Skeletal muscle tissue (tissue), 4 donors: ENCODE measurements around the gene TADA2B. TPM values are rescaled to one million over a fixed set of nuclear protein-coding genes. Genes with fewer than 3 reads are reported as not detected.

ENCODE experiments used
- H3K27ac ChIP-seq: one replicate; pipeline ENCODE4 v1.7.0; 2013; ENCODE audit warnings: mild to moderate bottlenecking, low read depth, low read length, inconsistent platforms
- H3K27me3 ChIP-seq, 3 donors: one replicate each; pipeline ENCODE4 v1.7.0; 2013; ENCODE audit warnings: low read length in 3 of 3; ENCODE audit not compliant: control insufficient read depth in 3 of 3, insufficient read depth in 3 of 3
- H3K36me3 ChIP-seq, 3 donors: one replicate each; pipeline ENCODE4 v1.7.0; 2013; ENCODE audit warnings: low read length in 3 of 3; ENCODE audit not compliant: control insufficient read depth in 3 of 3, insufficient read depth in 3 of 3
- H3K4me1 ChIP-seq, 3 donors: one replicate each; pipeline ENCODE4 v1.7.0; 2013; ENCODE audit warnings: low read length in 3 of 3, mild to moderate bottlenecking in 3 of 3; ENCODE audit not compliant: control insufficient read depth in 3 of 3, insufficient read depth in 3 of 3
- H3K4me3 ChIP-seq, 3 donors: one replicate each; pipeline ENCODE4 v1.7.0; 2013; ENCODE audit warnings: low read length in 3 of 3
- H3K9ac ChIP-seq, 3 donors: one replicate each; pipeline ENCODE4 v1.7.0; 2013; ENCODE audit warnings: low read length in 3 of 3, mild to moderate bottlenecking in 3 of 3, moderate library complexity in 2 of 3, low read depth in 1 of 3
- H3K9me3 ChIP-seq, 3 donors: one replicate each; pipeline ENCODE4 v1.7.0; 2013; ENCODE audit warnings: low read length in 3 of 3; ENCODE audit not compliant: control insufficient read depth in 3 of 3
- total RNA-seq: library from RNA; depleted of rRNA; stranded (reverse); fragments of >200 nt; gene quantifications from one replicate; pipeline ENCODE4 v1.2.3, GENCODE V29; 2014
- donor health status: Osteomylitis.

TADA2B gene
- total RNA-seq, 1 donor from 2014 or later: 19.3 TPM

DNA sequence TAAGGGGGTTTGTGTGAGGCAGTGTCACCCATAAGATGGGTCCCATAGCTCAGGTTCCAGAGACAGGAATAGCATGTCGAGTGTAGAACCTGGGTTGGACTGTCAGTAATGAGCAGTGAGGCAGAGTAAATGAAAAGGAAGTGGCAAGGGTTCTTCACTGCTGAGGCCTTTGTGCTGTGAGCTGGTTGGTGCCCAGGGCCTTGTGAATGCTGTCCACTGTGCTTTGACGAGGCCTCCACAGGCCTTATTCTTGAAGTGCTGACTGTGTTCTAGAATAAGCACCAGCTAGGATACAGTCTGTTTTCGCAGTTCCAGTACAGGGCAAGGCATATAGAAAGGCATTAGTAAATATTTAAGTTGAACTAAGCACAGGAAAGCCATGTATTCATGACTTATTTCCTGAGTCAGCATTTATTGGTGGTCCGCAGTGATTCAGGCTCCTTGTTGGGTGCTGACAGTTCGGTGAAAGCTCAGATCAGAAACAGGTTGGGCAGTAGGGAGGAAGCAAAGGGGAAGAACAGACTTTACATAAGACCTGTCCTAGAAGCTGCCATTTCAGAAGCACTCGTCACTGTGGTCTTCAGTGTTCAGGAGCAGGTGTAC, 25.6 kb upstream of the TADA2B start:
- peaks cover 0 to 10% (median 4%) of the 10 kb centered on the region in 3 donors for H3K4me1 ChIP-seq
- H3K9me3 ChIP-seq: no peaks in the 10 kb centered on the region
- no peaks in the 10 kb centered on the region for H3K27me3 ChIP-seq
- no peak overlapping the region for H3K9ac ChIP-seq
- H3K36me3 ChIP-seq: peaks cover 27 to 62% (median 53%) of the 10 kb centered on the region in 3 donors
- H3K4me3 ChIP-seq: no peak overlapping the region
- no peak overlapping the region for H3K27ac ChIP-seq

DNA sequence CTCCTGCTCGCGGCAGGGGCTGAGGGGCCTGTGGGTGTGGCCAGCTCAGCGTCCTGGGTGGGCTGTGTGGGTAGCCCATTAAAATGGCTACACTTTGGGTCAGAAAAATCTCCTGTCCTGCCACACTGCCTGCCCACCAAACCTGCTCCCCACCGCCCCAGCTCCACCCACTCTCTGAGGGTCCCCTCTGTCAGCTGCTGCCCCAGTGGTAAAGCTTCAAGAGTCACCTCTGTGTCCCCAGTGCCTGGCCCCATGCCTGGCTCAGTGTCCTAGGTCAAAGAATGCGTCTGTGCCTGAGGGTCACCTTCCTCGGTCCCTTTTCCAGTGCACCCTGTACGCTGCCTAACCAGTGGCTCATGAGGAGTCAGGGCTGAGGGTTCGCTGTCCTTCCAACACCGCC, 24.9 kb upstream of the TADA2B start:
- Histone ChIP-seq H3K4me3 (no peak overlapping the region), H3K36me3 (peaks cover 28 to 59% (median 50%) of the 10 kb centered on the region in 3 donors), H3K27me3 (no peaks in the 10 kb centered on the region), H3K9me3 (no peaks in the 10 kb centered on the region), H3K4me1 (peaks cover 0 to 10% (median 4%) of the 10 kb centered on the region in 3 donors), H3K9ac (no peak overlapping the region), H3K27ac (no peak overlapping the region)

- H3K9ac ChIP-seq: no peak overlapping the region
Observed at GRCh38 chr4:7019367-7019766, 23.8 kb upstream of the TADA2B start.

GRCh38 chr4:7020290-7020689, 22.9 kb upstream of the TADA2B start:
- Histone ChIP-seq H3K4me3 (no peak overlapping the region), H3K9me3 (no peaks in the 10 kb centered on the region), H3K27ac (no peak overlapping the region), H3K9ac (no peak overlapping the region), H3K27me3 (no peaks in the 10 kb centered on the region), H3K4me1 (peaks cover 0 to 10% (median 4%) of the 10 kb centered on the region in 3 donors), H3K36me3 (peaks cover 23 to 61% (median 56%) of the 10 kb centered on the region in 3 donors)

More at GRCh38 chr4:7019367-7019766, 23.8 kb upstream of the TADA2B start:
- Histone ChIP-seq H3K4me3 (no peak overlapping the region), H3K27ac (no peak overlapping the region), H3K27me3 (no peaks in the 10 kb centered on the region), H3K4me1 (peaks cover 0 to 10% (median 4%) of the 10 kb centered on the region in 3 donors), H3K36me3 (peaks cover 27 to 61% (median 55%) of the 10 kb centered on the region in 3 donors), H3K9me3 (no peaks in the 10 kb centered on the region)

DNA sequence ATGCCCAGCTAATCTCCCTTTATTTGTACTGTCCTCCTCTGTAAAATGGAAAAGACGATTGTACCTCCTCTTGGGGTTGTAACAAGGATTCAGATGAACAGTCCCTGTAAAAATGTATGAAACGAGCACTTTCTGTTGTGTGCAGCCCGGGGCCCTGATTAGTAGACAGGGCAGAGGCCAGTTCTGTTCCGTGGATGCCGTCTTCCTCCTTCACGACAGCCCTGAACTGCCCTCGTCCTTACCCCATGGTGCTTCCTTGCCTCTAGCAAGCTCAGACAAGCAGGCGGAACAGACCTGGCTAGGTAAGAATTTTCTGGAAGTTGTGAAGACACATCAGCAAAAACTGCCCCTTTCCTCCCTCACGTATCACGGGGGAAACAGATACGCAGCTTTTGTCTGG, 22.3 kb upstream of the TADA2B start:
- no peak overlapping the region for H3K9ac ChIP-seq
- H3K4me1 ChIP-seq: peaks cover 0 to 10% (median 4%) of the 10 kb centered on the region in 3 donors
- no peaks in the 10 kb centered on the region for H3K27me3 ChIP-seq
- H3K36me3 ChIP-seq: peaks cover 21 to 59% (median 54%) of the 10 kb centered on the region in 3 donors
- no peak overlapping the region for H3K4me3 ChIP-seq
- H3K9me3 ChIP-seq: no peaks in the 10 kb centered on the region
- H3K27ac ChIP-seq: no peak overlapping the region

DNA sequence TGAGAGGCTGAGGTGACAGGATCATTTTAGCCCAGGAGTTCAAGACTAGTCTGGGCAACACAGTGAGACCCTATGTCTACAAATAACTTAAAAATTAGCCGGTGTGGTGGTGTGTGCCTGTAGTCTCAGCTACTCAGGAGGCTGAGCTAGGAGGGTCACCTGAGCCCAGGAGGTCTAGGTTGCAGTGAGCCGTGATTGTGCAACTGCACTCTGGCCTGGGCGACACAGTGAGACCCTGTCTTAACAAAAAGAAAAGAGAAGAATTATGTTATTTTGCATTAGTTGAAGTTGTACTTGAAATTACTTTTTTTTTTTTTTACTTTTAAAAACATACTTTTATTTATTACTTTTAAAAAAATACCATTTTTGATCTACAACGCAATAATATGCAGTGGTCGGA, 21.8 kb upstream of the TADA2B start:
- Histone ChIP-seq H3K36me3 (peaks cover 23 to 57% (median 53%) of the 10 kb centered on the region in 3 donors), H3K4me1 (peaks cover 0 to 10% (median 4%) of the 10 kb centered on the region in 3 donors), H3K27ac (no peak overlapping the region), H3K4me3 (no peak overlapping the region), H3K9me3 (no peaks in the 10 kb centered on the region), H3K9ac (no peak overlapping the region), H3K27me3 (no peaks in the 10 kb centered on the region)

DNA sequence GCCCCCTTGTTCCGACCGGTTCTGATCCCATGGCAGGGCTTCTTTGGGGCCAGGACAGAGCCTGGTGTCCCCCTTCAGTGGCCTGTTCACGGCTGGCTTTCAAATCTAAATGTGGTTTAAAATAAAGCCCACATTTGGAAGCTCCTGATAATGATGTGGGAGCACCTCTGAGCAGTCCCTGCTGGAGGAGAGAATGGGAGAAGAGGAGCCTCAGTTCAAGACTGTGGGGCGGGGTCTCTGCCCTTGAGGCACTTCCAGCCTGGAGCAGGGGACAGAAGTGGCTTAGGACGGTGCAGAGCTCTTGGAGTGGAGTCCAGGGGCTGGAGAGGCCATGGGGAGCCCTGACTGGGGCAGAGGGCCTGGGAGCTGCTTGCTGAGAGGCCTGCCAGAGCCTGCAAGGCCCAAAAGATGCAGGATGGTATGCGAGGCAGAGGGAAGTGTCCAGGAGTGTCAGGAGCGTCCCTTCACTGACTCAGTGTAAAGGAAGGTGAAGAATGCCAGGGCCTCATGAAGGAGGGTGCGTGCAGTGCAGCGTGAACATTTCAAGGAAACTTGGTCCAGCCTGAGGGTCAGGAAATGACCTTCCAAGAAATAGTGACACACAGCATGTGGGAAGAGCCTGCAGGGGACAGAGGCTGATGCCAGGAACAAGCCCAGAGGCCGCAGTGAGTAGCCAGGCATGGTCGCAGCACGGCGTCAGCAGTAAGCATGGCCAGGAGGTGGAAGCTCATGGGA, 21.1 kb upstream of the TADA2B start:
- no peaks in the 10 kb centered on the region for H3K27me3 ChIP-seq
- H3K4me3 ChIP-seq: no peak overlapping the region
- H3K4me1 ChIP-seq: peaks cover 0 to 10% (median 4%) of the 10 kb centered on the region in 3 donors
- H3K9me3 ChIP-seq: no peaks in the 10 kb centered on the region
- no peak overlapping the region for H3K9ac ChIP-seq
- no peak overlapping the region for H3K27ac ChIP-seq
- H3K36me3 ChIP-seq: peaks cover 23 to 53% (median 49%) of the 10 kb centered on the region in 3 donors

- Histone ChIP-seq H3K9ac (no peak overlapping the region), H3K4me1 (peaks cover 0 to 4% (median 0%) of the 10 kb centered on the region in 3 donors), H3K27ac (no peak overlapping the region), H3K27me3 (no peaks in the 10 kb centered on the region), H3K4me3 (no peak overlapping the region), H3K9me3 (no peaks in the 10 kb centered on the region), H3K36me3 (peaks cover 22 to 50% (median 44%) of the 10 kb centered on the region in 3 donors)
Observed at GRCh38 chr4:7023486-7023885, 19.7 kb upstream of the TADA2B start.

DNA sequence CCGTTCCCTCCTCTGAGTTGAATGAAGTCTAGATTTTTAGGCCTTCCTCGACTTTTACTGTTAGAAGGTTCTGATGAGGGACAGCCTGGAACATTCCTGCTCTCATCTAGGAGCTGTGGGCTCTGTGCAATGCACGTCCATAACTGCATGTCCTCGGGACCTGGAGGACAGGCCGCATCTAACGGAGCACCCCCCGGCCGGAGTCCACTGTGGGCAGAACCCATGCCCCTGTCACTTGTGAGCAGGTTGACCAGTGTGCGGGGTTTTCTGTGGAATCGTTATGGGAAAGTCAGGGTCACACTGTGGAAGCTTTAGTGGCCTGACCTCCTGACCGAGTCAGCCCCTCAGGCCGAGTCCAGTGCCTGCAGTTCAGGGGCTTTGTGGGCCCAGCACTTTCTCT, 19.3 kb upstream of the TADA2B start:
- no peak overlapping the region for H3K27ac ChIP-seq
- no peaks in the 10 kb centered on the region for H3K27me3 ChIP-seq
- H3K9me3 ChIP-seq: no peaks in the 10 kb centered on the region
- no peak overlapping the region for H3K9ac ChIP-seq
- H3K36me3 ChIP-seq: peaks cover 22 to 48% (median 44%) of the 10 kb centered on the region in 3 donors
- no peak overlapping the region for H3K4me3 ChIP-seq
- H3K4me1 ChIP-seq: peaks cover 0 to 4% (median 0%) of the 10 kb centered on the region in 3 donors

DNA sequence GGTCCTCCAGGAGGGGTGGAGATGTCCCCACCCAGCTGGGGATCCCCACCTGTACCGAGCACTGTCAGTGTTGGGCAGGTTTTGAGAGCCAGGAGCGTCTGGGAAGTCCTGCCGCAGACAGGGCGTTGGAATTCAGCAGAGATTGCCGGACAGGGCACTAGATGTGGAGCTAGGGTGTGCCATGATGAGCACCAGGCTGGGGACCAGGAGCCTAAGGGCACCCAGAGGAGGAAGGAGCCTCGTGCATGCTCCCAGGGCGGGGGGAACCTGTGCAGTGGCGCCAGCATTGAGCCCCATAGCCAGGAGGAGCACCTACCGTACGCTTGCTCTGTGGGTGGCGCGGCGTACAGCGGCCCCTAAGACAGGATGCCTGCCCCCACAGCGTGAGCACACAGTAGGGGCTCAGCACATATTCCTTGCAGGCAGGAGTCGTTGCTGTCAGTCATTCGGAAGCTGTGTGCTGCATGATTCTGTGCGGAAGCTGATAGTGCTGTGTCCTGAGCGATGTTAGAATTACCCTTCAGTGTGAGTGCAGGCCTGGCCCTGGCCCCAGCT, 18.8 kb upstream of the TADA2B start:
- Histone ChIP-seq H3K4me3 (no peak overlapping the region), H3K27me3 (no peaks in the 10 kb centered on the region), H3K27ac (no peak overlapping the region), H3K4me1 (peaks cover 0 to 3% (median 0%) of the 10 kb centered on the region in 3 donors), H3K9ac (no peak overlapping the region), H3K9me3 (no peaks in the 10 kb centered on the region), H3K36me3 (peaks cover 24 to 48% (median 40%) of the 10 kb centered on the region in 3 donors)
